HG03342 (cell line): Measurements from ENCODE around the gene TCF7L1.
"Not testable (repeated sequence)": the region's sequence is repeated elsewhere in the genome, so short reads cannot be mapped to it uniquely, and the experiment has no call there.

Experiments used
- ATAC-seq: cut with Tn5 transposase; IDR thresholded peaks from one replicate; pipeline ENCODE4 v1.9.1; 2021; ENCODE audit warnings: mild to moderate bottlenecking, moderate library complexity; ENCODE audit not compliant: unreplicated experiment

TCF7L1 gene

GRCh38 chr2:85132834-85133637, at the start of gene TCF7L1:
TSS of gene TCF7L1 (plus strand) at chr2:85133392. CDS start at chr2:85133685, 293 bp downstream.
- no peak for ATAC-seq

GRCh38 chr2:85085563-85085962, 47.6 kb upstream of the TCF7L1 start:
- no peak for ATAC-seq

GRCh38 chr2:85087541-85087940, 45.7 kb upstream of the TCF7L1 start:
- no peak for ATAC-seq

GRCh38 chr2:85088921-85089320, 44.3 kb upstream of the TCF7L1 start:
- ATAC-seq, result no peak

GRCh38 chr2:85089585-85089984, 43.6 kb upstream of the TCF7L1 start:
- no peak for ATAC-seq

GRCh38 chr2:85091838-85092237, 41.4 kb upstream of the TCF7L1 start:
- no peak for ATAC-seq

- no peak for ATAC-seq
These were observed 38.1 kb upstream of the TCF7L1 start for GRCh38 chr2:85095094-85095493.

GRCh38 chr2:85096616-85097015, 36.6 kb upstream of the TCF7L1 start:
- no peak for ATAC-seq

GRCh38 chr2:85104228-85104627, 29.0 kb upstream of the TCF7L1 start:
- ATAC-seq, result no peak

GRCh38 chr2:85106489-85107180, 26.6 kb upstream of the TCF7L1 start:
- no peak for ATAC-seq

- ATAC-seq, result no peak
These were observed 22.1 kb upstream of the TCF7L1 start for GRCh38 chr2:85110991-85111560.

- ATAC-seq, result no peak
These were observed 21.3 kb upstream of the TCF7L1 start for GRCh38 chr2:85111819-85112281.

GRCh38 chr2:85112906-85113625, 20.1 kb upstream of the TCF7L1 start:
- no peak for ATAC-seq

GRCh38 chr2:85114586-85115330, 18.4 kb upstream of the TCF7L1 start:
- no peak for ATAC-seq

GRCh38 chr2:85116207-85116606, 17.0 kb upstream of the TCF7L1 start:
- ATAC-seq, result no peak

GRCh38 chr2:85119900-85120299, 13.3 kb upstream of the TCF7L1 start:
- ATAC-seq, result no peak

GRCh38 chr2:85120363-85120762, 12.8 kb upstream of the TCF7L1 start:
- ATAC-seq, result no peak

GRCh38 chr2:85126462-85126861, 6.7 kb upstream of the TCF7L1 start:
- not testable (repeated sequence) for ATAC-seq

GRCh38 chr2:85129861-85130260, 3.3 kb upstream of the TCF7L1 start:
- ATAC-seq, result no peak

- no peak for ATAC-seq
These were observed 2.8 kb upstream of the TCF7L1 start for GRCh38 chr2:85130407-85130806.
